Activated T-cell treated with anti-CD3 and anti-CD28 coated beads, Interleukin-2, amount 50 U/mL, for 24 hours (primary cell): Measurements from ENCODE around the gene MIAT.
"Not testable (repeated sequence)": the region's sequence is repeated elsewhere in the genome, so short reads cannot be mapped to it uniquely, and the experiment has no call there.

ENCODE experiments used
- DNase-seq: peaks from one replicate; pipeline ENCODE4 v3.0.0-alpha.2; 2020
- H3K27ac Mint-ChIP-seq: 2 replicates; pipeline ENCODE4 v1.8.0; 2020; ENCODE audit warnings: mild to moderate bottlenecking, mixed read lengths
- H3K27me3 Mint-ChIP-seq: 2 replicates; pipeline ENCODE4 v1.8.0; 2020; ENCODE audit warnings: mixed read lengths
- H3K36me3 Mint-ChIP-seq: 2 replicates; pipeline ENCODE4 v1.8.0; 2020; ENCODE audit warnings: low read depth, mixed read lengths
- H3K4me1 Mint-ChIP-seq: 2 replicates; pipeline ENCODE4 v1.8.0; 2020; ENCODE audit warnings: low read depth, mixed read lengths
- H3K4me3 Mint-ChIP-seq: 2 replicates; pipeline ENCODE4 v1.8.0; 2020; ENCODE audit warnings: mild to moderate bottlenecking, moderate library complexity, mixed read lengths
- H3K9me3 Mint-ChIP-seq: 2 replicates; pipeline ENCODE4 v1.8.0; 2020; ENCODE audit warnings: mixed read lengths

Gene MIAT

DNA sequence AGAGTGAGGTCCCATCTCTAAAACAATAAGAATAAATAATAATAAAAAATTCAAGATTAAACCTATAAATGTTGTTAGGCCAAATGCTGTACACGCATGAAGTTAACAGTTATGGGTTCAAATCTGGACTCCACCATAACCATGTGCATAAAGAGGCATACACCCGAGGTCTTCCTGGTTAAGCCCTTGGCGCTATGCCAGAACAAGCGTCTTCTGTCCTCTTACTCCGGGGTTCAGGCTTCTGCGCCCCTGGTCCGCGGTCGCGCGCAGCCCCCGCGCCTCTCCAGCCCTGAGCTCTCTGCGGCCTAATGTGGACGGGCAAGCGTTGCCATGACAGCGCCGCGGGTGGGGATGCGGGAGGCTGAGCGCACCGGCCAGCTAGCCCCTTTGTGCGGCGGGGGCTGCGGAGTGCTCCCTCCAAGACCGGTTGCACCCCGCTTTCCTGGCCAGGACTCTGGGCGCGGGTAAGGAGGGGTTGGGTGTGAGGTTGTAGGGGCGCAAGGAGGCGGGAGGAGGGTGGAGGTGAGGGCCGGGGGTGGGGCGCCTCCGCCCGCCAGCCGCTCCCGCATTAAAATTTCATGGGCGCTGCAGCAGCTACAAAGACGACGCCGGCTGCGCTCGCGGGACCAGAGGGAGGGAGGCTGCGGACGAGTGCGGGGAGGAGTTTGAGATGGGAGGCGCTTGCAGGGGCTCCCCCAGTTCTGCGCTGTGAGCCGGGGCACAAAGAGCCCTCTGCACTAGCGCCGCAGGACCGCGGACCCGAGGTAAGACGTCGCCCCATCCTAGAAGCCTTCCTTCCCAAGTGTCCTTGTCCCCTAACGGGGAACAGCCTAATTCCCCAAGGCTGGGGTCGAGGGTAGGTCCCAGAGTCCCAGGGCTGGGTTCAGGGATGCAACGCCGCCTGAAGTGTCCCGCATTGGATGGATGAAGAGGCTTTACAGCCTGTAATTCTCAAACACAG lies at the start of gene MIAT:
MIAT (plus strand) TSS at position 698 of the 961 bp plus-strand sequence.
- H3K9me3 Mint-ChIP-seq, result no peaks in the 10 kb centered on the region
- H3K4me1 Mint-ChIP-seq, result peaks cover 33% of the 10 kb centered on the region
- peak; percentile 74 for DNase-seq
- peak within 1 kb of the TSS; percentile 83 for H3K4me3 Mint-ChIP-seq
- peak within 1 kb of the TSS; percentile 93 for H3K27ac Mint-ChIP-seq
- no peaks in the 10 kb centered on the region for H3K36me3 Mint-ChIP-seq
- H3K27me3 Mint-ChIP-seq, result peaks cover 5% of the 10 kb centered on the region

DNA sequence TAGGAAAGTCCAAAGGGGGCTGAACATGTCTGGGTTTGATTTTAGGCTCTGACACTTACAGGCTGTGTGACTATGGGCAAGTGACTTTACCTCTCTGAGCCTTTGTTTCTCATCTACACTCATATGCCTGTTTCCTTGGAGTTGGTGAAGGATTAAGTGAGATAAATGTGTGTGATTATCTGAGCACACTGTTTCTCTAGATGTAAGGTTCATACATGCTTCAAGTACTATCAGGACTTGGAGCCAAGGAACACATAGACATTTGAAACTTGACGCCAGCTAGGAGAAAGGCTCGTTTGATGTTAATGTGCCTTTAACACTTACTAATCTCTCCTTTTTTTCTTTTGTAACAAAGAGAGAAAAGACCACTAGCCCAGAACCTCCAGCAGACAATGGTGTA lies 49.3 kb upstream of the MIAT start:
- no peak for DNase-seq
- Mint-ChIP-seq H3K27me3 (no peaks in the 10 kb centered on the region), H3K27ac (no peak overlapping the region), H3K4me3 (no peak overlapping the region), H3K36me3 (no peaks in the 10 kb centered on the region), H3K9me3 (no peaks in the 10 kb centered on the region), H3K4me1 (peaks cover 33% of the 10 kb centered on the region)

DNA sequence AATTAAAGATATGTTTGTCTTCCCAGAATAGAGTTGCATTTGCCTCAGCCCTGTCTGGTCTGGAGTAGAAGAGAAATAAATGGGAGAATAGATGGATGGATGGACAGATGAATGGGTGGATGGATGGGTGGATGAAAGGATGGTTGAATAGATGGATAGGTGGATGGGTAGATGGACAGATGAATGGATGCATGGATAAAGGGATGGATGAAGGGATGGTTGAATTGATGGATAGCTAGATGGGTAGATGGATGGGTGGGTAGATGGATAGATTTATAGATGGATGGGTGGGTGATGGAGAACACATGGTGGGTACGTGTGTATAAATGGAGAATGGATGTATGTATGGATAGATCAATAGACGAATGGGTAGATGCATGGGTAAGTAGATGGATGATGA lies 48.1 kb upstream of the MIAT start:
- Mint-ChIP-seq H3K4me3 (no peak overlapping the region), H3K9me3 (no peaks in the 10 kb centered on the region), H3K27me3 (no peaks in the 10 kb centered on the region), H3K27ac (no peak overlapping the region), H3K36me3 (no peaks in the 10 kb centered on the region), H3K4me1 (peaks cover 31% of the 10 kb centered on the region)
- no peak for DNase-seq

DNA sequence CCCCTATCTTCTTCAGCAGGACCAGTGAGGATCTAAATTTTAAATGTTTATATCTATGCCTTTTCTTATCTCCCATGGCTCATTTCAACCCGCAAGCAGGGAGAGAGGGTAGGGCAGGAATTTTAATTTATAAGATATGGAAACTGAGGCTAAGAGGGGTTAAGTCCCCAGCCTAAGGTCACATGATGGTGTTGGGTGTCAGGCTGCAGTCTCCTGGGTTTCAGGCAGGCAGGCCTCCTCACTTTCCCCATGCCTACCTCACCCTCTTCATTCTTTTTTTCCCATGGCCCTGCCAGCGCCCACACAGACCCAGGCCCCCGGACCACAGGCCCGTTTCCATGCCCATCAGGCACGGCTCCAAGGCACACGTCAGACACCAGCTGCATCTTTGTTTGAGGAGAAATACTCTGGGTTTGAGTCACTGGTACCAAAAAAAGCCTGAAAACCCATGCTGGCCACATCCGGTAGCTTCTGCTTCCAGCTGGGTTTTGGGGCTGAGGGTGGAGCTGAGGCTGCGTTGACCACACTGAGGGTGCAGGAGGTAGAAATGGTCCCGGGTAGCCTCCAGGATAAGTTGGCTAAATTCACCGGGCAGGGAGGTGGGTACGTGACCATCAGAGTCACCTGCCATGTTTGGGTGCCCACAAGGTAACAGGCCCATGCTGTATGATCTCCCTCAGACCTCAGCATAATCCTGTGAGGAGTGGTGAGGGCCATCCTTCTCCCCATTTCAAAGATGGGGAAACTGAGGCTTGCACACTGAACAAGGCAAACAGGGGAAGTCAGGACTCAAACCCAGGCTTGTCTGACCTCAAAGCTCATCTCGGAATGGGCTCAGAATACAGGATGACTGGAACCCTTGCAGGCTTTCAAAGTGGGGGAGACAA lies 47.1 kb upstream of the MIAT start:
- Mint-ChIP-seq H3K9me3 (no peaks in the 10 kb centered on the region), H3K27me3 (no peaks in the 10 kb centered on the region), H3K27ac (peak overlapping the region; percentile 80), H3K36me3 (no peaks in the 10 kb centered on the region), H3K4me1 (peaks cover 28% of the 10 kb centered on the region), H3K4me3 (peak overlapping the region; percentile 12)
- peak; percentile 50 for DNase-seq

DNA sequence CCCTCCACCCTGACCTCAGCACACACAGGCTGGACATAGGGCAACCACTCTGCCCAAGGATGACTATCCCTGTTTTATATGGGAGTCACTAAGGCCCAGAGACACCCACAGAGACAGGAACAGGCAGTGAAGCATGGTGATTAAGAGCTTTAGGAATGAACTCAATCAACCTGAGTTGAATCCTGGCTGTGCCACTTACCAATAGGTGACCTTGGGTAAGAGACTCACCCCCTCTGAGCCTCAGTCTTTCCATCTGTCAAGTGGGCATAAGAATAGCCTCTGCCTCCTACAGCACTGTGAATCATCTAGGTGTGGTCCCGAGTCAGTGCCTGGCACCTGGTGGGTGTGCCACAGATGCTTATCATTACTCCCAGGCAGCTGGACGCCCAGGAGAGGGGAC lies 46.4 kb upstream of the MIAT start:
- peaks cover 28% of the 10 kb centered on the region for H3K4me1 Mint-ChIP-seq
- DNase-seq, result no peak
- no peaks in the 10 kb centered on the region for H3K27me3 Mint-ChIP-seq
- no peak overlapping the region for H3K27ac Mint-ChIP-seq
- H3K9me3 Mint-ChIP-seq, result no peaks in the 10 kb centered on the region
- no peaks in the 10 kb centered on the region for H3K36me3 Mint-ChIP-seq
- H3K4me3 Mint-ChIP-seq, result no peak overlapping the region

DNA sequence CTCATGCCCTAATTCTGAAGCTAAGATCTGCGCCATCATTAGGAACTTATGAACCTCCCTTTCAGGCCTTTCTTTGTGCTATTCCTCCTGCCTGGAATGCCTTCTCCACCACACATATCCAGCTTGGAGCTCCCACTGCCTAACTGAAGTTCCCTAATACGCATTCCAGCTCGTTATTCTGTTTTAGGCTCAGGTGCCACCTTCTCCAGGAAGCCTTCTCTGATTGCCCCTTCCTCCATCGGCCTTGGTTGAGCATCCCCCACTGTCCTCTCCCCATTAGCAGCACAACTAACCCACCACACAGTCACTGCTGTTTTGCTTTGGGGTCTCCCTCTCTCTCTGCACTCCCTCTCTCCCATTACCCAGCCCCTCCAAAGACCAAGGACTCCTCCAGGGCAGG lies 44.7 kb upstream of the MIAT start:
- H3K9me3 Mint-ChIP-seq, result no peaks in the 10 kb centered on the region
- no peaks in the 10 kb centered on the region for H3K27me3 Mint-ChIP-seq
- no peak overlapping the region for H3K27ac Mint-ChIP-seq
- H3K36me3 Mint-ChIP-seq, result no peaks in the 10 kb centered on the region
- H3K4me1 Mint-ChIP-seq, result peaks cover 23% of the 10 kb centered on the region
- H3K4me3 Mint-ChIP-seq, result no peak overlapping the region
- no peak for DNase-seq

DNA sequence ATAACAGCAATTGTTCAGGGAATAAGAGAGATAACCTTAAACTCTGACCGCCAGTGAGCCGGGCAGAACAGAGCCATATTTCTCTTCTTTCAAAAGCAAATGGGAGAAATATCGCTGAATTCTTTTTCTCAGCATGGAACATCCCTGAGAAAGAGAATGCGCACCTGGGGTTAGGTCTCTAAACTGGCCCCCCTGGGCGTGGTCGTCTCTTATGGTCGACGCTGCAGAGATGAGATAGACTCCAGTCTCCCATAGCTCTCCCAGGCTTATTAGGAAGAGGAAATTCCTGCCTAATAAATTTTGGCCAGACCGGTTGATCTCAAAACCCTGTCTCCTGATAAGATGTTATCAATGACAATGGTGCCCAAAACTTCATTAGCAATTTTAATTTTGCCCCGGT lies 43.6 kb upstream of the MIAT start:
- H3K36me3 Mint-ChIP-seq, H3K9me3 Mint-ChIP-seq, H3K27me3 Mint-ChIP-seq, DNase-seq, H3K4me3 Mint-ChIP-seq, H3K27ac Mint-ChIP-seq: not testable (repeated sequence)
- peaks cover 19% of the 10 kb centered on the region for H3K4me1 Mint-ChIP-seq

DNA sequence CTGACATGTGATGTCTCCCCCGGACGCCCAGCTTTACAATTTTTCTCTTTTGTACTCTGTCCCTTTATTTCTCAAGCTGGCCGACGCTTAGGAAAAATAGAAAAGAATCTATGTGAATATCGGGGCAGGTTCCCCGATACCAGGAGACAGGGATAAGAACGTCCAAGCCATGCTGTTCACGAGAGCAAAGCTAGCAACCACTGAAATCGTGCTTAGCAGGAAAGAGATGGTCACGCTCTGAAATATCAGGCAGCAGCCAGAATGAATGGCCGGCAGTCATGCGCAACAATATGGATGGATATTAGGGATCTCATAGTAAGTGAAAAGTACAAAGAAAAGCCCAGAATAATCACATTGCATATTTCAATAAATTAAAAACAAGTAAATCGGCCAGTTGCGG lies 43.1 kb upstream of the MIAT start:
- Mint-ChIP-seq H3K9me3 (no peaks in the 10 kb centered on the region), H3K27ac (no peak overlapping the region), H3K4me3 (no peak overlapping the region), H3K36me3 (no peaks in the 10 kb centered on the region), H3K27me3 (no peaks in the 10 kb centered on the region), H3K4me1 (peaks cover 17% of the 10 kb centered on the region)
- DNase-seq, result no peak

DNA sequence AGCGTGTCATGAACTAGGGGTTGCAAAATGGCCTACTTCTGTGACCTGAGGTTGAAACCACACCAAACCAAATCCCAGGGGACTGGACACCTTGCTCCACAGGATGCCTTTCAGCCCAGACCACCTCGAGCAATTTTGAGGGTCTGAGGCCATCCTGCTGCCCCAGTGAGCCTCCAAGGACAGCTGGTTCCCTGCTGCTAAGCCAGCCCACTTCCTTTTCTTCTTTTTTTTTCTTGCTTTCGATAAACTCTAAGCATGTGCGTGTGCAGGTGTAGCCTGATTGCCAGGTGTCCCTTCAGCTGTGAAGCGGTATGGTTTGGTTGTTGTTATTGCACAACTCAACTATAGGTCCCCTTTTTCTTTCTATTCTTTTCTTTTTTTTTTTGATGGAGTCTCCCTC lies 42.2 kb upstream of the MIAT start:
- no peak for DNase-seq
- no peaks in the 10 kb centered on the region for H3K27me3 Mint-ChIP-seq
- no peak overlapping the region for H3K4me3 Mint-ChIP-seq
- H3K36me3 Mint-ChIP-seq, result no peaks in the 10 kb centered on the region
- H3K4me1 Mint-ChIP-seq, result peaks cover 9% of the 10 kb centered on the region
- H3K9me3 Mint-ChIP-seq, result no peaks in the 10 kb centered on the region
- H3K27ac Mint-ChIP-seq, result no peak overlapping the region

DNA sequence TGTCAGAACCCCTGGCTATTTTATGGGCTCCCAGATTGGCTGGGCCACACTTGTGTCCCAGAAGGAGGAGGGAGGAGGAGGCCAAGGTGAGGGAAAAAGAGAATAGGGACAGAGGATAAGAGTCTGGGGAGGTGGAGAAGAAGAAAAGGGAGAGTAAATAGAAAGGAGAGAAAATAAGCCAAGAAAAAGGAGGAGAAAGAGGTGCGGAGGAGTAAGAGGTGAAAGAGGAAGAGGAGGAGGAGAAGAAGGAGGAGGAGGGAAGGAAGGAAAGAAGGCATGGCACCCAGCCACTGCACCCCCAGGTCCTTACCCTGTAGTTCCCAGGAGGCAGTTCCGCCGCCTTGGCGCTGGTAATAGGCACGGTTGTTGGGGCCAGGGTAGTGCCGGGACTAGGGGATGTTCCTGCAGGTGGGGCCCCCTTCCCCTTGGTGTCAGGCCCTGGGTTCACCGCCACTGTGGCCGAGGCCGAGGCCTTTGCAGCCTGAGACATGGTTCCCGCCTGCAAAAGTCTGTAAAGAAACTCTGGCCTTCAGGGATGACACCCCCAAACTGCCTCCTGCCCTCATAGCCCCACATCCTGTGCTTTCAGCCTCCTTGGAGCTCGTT lies 41.5 kb upstream of the MIAT start:
- H3K36me3 Mint-ChIP-seq, result no peaks in the 10 kb centered on the region
- peaks cover 1% of the 10 kb centered on the region for H3K4me1 Mint-ChIP-seq
- H3K9me3 Mint-ChIP-seq, result no peaks in the 10 kb centered on the region
- no peak overlapping the region for H3K4me3 Mint-ChIP-seq
- no peak for DNase-seq
- no peaks in the 10 kb centered on the region for H3K27me3 Mint-ChIP-seq
- no peak overlapping the region for H3K27ac Mint-ChIP-seq

DNA sequence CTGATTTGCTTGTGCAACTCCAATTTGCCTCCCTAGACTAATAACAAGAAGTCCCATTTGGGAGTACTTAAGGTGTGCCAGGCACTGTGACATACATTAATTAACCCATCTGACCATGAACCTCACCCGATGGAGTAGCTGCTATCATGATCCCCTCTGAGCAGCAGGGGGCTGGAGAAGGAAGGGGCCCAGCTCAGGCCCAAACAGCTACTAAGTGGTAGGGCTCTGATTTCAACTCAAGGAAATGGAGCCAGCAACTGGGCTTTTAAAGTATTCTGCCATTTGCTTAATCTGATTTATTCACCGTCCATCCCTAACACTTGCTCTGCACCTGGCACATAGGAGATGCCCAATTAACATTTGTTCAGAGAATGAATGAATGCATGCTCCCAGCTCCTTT lies 40.7 kb upstream of the MIAT start:
- no peak overlapping the region for H3K27ac Mint-ChIP-seq
- H3K4me1 Mint-ChIP-seq, result peaks cover 1% of the 10 kb centered on the region
- no peak overlapping the region for H3K4me3 Mint-ChIP-seq
- no peaks in the 10 kb centered on the region for H3K9me3 Mint-ChIP-seq
- no peaks in the 10 kb centered on the region for H3K27me3 Mint-ChIP-seq
- DNase-seq, result no peak
- H3K36me3 Mint-ChIP-seq, result no peaks in the 10 kb centered on the region

DNA sequence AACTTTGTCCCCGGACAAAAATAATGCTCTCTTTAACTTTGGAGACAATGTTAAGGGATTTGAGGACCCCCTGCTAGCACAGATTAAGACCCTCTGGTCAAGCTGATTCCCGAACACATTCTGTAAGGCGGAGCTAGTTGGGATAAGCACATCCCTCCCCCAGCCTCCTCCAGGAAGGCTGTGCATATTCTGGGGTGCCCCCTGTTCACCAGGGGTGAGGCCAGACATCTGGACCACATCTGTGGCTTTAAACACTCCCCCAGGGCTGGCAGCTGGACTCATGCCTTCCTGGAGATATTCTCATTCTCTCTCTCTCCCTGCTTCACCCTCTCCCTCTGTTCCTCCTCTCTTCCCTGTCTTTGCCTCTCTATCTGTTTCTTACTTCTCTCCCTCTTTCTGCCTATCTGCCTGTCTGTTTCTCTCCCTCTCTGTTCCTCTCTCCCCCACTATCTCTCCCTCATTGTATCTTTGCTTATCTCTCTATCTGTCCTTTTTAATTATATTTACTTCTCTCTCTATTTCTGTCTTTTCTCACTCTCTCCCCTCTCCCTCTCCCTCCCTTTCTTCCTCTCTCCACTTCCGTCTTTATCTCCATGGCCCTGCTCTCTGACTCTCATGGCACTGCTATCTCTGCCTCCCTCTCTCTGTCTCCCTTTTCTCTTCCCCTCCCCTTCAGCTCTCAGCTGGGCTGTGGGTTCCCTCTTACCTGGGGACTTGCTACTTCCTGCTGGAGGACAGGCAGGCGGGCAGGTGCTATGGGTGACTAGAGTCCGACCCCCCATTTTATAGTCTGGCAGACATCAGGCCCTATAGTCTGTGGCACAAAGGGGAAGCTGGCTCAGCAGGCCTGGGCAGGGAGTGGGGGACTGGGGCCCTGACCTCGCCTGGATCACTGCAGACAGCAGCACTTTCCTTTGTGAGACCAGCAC lies 39.9 kb upstream of the MIAT start, which contains the start of gene CRYBB1:
CRYBB1 (minus strand) TSS at position 757 of the 929 bp plus-strand sequence. CDS start 1,708 bp downstream, outside the sequence.
- H3K4me1 Mint-ChIP-seq, result peaks cover 1% of the 10 kb centered on the region
- no peaks in the 10 kb centered on the region for H3K27me3 Mint-ChIP-seq
- no peak for DNase-seq
- no peak within 1 kb of the TSS for H3K27ac Mint-ChIP-seq
- no peaks in the 10 kb centered on the region for H3K36me3 Mint-ChIP-seq
- H3K4me3 Mint-ChIP-seq, result no peak within 1 kb of the TSS
- H3K9me3 Mint-ChIP-seq, result no peaks in the 10 kb centered on the region

DNA sequence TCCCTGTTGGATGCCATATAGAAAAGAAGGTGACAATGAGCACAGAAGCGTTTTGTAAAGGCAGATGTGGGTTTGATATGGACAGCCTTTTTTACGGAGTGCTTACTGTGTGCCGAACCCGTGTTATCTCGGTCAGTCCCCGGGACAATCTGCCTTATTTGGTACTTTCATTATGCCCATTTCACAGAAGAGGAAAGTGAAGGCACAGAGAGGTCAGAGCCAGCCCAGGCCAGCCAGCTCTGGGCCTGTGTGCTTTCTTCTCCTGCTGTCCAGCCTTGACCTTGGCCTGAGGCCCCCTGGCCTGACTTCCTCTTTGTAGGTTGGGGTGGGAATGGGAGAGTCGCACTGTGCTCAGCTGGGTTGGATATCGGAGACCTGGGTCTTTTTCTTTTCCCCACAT lies 38.9 kb upstream of the MIAT start:
- Mint-ChIP-seq H3K36me3 (no peaks in the 10 kb centered on the region), H3K27me3 (no peaks in the 10 kb centered on the region), H3K27ac (no peak overlapping the region), H3K4me1 (peaks cover 1% of the 10 kb centered on the region), H3K9me3 (no peaks in the 10 kb centered on the region), H3K4me3 (no peak overlapping the region)
- DNase-seq, result no peak

DNA sequence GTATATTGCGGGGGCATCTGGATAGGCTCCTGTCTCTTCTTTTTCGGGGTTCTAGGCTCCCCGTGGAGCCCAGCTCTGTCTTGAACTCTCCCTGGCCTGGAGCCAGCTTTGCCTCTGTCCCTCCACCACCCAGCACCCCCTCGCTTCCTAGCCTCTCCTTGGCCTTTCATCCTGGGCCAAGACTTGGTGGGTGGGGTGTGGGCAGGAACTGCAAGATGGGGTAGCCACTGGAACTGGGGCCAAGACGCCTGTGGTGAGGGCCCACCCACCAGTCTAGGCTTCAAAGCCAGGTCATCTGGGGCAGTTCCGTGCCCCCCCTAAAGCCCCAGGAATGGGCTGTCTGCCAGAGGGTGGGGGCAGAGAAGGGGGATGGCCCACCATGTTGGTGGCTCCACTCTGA lies 37.9 kb upstream of the MIAT start:
- Mint-ChIP-seq H3K9me3 (no peaks in the 10 kb centered on the region), H3K27me3 (no peaks in the 10 kb centered on the region), H3K4me3 (no peak overlapping the region), H3K4me1 (peaks cover 1% of the 10 kb centered on the region), H3K36me3 (no peaks in the 10 kb centered on the region), H3K27ac (no peak overlapping the region)
- no peak for DNase-seq
